Stimulated activated effector memory CD8-positive, alpha-beta T cell treated with anti-CD3 and anti-CD28 coated beads, Interleukin-12 subunit alpha, Interleukin-12 subunit beta, amount 100 ng/mL, for 72 hours (primary cell): ENCODE results near the gene VSIG2.
"Not testable (repeated sequence)": the region's sequence is repeated elsewhere in the genome, so short reads cannot be mapped to it uniquely, and the experiment has no call there.

ENCODE experiments used
- ATAC-seq: fragments of 150-1000 bp; cut with Tn5 transposase; 2 replicates; pipeline ENCODE4 v1.10.0; 2021
- DNase-seq, 2 donors: peaks; one replicate each; pipeline ENCODE4 v3.0.0; 2021 to 2022; ENCODE audit warnings: low spot score in 2 of 2
- H3K27ac Mint-ChIP-seq: one replicate; pipeline ENCODE4 v1.8.0; 2022; ENCODE audit warnings: mild to moderate bottlenecking, mixed read lengths
- H3K36me3 Mint-ChIP-seq: one replicate; pipeline ENCODE4 v1.8.0; 2022; ENCODE audit warnings: mild to moderate bottlenecking, mixed read lengths
- H3K4me1 Mint-ChIP-seq: one replicate; pipeline ENCODE4 v1.8.0; 2022; ENCODE audit warnings: mixed read lengths
- H3K4me3 Mint-ChIP-seq: one replicate; pipeline ENCODE4 v1.8.0; 2022; ENCODE audit warnings: mild to moderate bottlenecking, mixed read lengths
- H3K9me3 Mint-ChIP-seq: one replicate; pipeline ENCODE4 v1.8.0; 2022; ENCODE audit warnings: mixed read lengths

The VSIG2 gene

DNA sequence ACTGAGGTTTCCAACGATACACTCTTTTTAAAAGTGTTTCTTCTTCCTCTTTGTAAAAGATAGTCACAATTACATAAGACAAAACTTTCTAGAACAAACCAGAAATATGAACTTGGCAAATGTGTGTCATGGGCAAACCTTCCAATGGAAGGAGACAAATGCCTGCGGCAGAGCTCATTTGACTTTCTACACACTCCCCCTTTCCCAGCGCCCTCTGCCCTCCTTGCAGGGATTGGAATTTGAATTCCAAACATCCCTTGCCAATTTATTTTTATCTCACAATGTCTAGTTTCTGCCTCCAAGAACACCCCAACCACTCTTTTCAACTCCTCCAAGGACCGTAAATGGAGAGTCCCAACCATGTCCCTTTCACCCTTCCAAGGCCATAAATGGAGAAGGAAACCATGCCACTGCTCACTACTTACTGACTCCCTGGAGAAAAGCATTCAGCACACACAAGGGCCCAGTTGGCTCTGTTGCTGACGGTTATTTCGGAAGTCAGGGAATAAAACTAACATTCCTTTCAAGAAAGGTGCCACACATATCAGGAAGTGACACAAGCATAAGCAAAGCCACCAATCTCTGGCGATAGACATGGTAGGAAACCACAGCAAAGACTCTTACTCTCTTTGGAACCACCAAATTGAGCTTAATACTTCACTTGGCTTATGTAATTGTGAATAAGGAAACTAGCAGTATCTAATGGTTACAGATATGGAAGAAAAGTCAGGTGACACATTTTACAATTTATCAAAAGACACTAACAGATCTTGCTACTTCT, 25.0 kb upstream of the VSIG2 start:
- Mint-ChIP-seq H3K4me3 (no peak overlapping the region), H3K9me3 (no peaks in the 10 kb centered on the region), H3K4me1 (peaks cover 18% of the 10 kb centered on the region), H3K27ac (no peak overlapping the region), H3K36me3 (peaks cover 27% of the 10 kb centered on the region)
- ATAC-seq = no peak
- DNase-seq = no peak

- not testable (repeated sequence) for H3K4me3 Mint-ChIP-seq, H3K27ac Mint-ChIP-seq, ATAC-seq, H3K4me1 Mint-ChIP-seq, H3K9me3 Mint-ChIP-seq, DNase-seq
- H3K36me3 Mint-ChIP-seq = peaks cover 61% of the 10 kb centered on the region
Measured at GRCh38 chr11:124770959-124771358, 18.9 kb upstream of the VSIG2 start.

GRCh38 chr11:124769806-124770774, 18.0 kb upstream of the VSIG2 start:
- ATAC-seq = no peak
- Mint-ChIP-seq H3K27ac (no peak overlapping the region), H3K4me1 (no peaks in the 10 kb centered on the region), H3K36me3 (peaks cover 67% of the 10 kb centered on the region), H3K9me3 (no peaks in the 10 kb centered on the region), H3K4me3 (no peak overlapping the region)
- no peak for DNase-seq

DNA sequence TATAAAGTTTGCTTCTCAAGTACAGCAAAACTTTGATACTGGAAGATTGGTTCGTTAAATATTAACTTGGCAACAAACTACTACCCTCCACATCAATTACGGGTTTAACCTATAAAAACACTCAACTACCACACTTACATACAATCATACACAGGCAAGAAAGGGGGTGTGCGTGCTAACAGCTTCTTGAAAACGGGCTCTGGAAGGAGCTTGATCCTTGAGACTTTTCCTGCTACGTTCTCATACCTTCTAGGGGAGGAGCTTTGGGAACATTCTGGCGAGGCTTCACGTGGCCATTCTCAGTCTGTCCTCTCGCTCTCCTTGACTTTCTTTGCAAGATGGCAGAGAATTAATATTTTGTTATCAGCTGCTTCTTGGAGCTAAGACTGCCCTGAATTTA, 16.9 kb upstream of the VSIG2 start:
- H3K4me1 Mint-ChIP-seq = no peaks in the 10 kb centered on the region
- no peak overlapping the region for H3K4me3 Mint-ChIP-seq
- no peak for ATAC-seq
- no peak overlapping the region for H3K27ac Mint-ChIP-seq
- no peaks in the 10 kb centered on the region for H3K9me3 Mint-ChIP-seq
- H3K36me3 Mint-ChIP-seq = peaks cover 67% of the 10 kb centered on the region
- DNase-seq = no peak

GRCh38 chr11:124766156-124766555, 14.1 kb upstream of the VSIG2 start:
- Mint-ChIP-seq H3K27ac (no peak overlapping the region), H3K4me1 (peaks cover 12% of the 10 kb centered on the region), H3K36me3 (peaks cover 42% of the 10 kb centered on the region), H3K4me3 (no peak overlapping the region), H3K9me3 (no peaks in the 10 kb centered on the region)
- ATAC-seq (no peak), DNase-seq (no peak)

- Mint-ChIP-seq H3K27ac (peak overlapping the region; percentile 6), H3K36me3 (peaks cover 19% of the 10 kb centered on the region), H3K4me3 (peak overlapping the region; percentile 78), H3K4me1 (peaks cover 21% of the 10 kb centered on the region), H3K9me3 (no peaks in the 10 kb centered on the region)
- DNase-seq = peak; percentile 75 to 91
- peak; percentile 58 for ATAC-seq
Measured at GRCh38 chr11:124763156-124763947, 11.3 kb upstream of the VSIG2 start.

GRCh38 chr11:124762624-124763155, 10.6 kb upstream of the VSIG2 start:
- Mint-ChIP-seq H3K27ac (peak overlapping the region; percentile 6), H3K4me1 (peaks cover 25% of the 10 kb centered on the region), H3K4me3 (peak overlapping the region; percentile 78), H3K36me3 (peaks cover 16% of the 10 kb centered on the region), H3K9me3 (no peaks in the 10 kb centered on the region)
- ATAC-seq (peak; percentile 44), DNase-seq (peak in 1 of 2 donors; percentile 67)

DNA sequence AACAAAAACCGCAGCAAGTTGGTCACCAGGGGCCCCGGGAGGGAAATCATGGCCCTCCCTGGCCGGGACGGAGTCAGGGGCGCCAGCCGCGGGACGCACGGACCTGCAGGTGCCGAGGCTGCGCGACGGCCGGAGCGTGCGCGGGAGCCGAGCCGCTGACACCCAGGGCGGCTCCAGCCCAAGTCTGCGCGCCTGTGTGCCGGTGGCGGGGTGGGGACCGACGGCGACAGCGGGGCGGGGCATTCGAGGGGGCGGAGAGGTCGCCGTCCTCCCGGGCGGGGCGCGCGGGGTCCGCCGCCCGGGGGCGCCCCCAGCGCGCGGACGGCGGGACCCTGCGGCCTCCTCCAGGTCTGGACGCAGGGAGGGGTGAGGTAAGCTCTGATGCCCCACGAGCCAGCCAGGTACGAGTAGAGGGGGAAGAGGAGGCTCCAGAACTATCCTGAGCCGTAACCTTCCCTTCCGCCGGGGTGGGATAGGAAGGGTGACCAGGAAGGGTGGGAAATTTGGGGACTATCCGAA, 10.1 kb upstream of the VSIG2 start, which contains the start of gene ESAM:
Gene ESAM (minus strand): TSS at position 186 of the 519 bp plus-strand sequence. CDS start 136 bp downstream, at position 50.
- peak; percentile 87 for ATAC-seq
- Mint-ChIP-seq H3K9me3 (no peaks in the 10 kb centered on the region), H3K36me3 (peaks cover 16% of the 10 kb centered on the region), H3K4me1 (peaks cover 25% of the 10 kb centered on the region), H3K27ac (peak within 1 kb of the TSS; percentile 6), H3K4me3 (peak within 1 kb of the TSS; percentile 78)
- peak; percentile 48 to 76 for DNase-seq

GRCh38 chr11:124761301-124762104, 9.4 kb upstream of the VSIG2 start:
- no peak for DNase-seq
- H3K27ac Mint-ChIP-seq = no peak overlapping the region
- no peaks in the 10 kb centered on the region for H3K9me3 Mint-ChIP-seq
- peak overlapping the region; percentile 78 for H3K4me3 Mint-ChIP-seq
- peaks cover 11% of the 10 kb centered on the region for H3K36me3 Mint-ChIP-seq
- peaks cover 25% of the 10 kb centered on the region for H3K4me1 Mint-ChIP-seq
- no peak for ATAC-seq

GRCh38 chr11:124760806-124761205, 8.8 kb upstream of the VSIG2 start:
- ATAC-seq = no peak
- DNase-seq = no peak
- Mint-ChIP-seq H3K9me3 (no peaks in the 10 kb centered on the region), H3K4me1 (peaks cover 25% of the 10 kb centered on the region), H3K4me3 (no peak overlapping the region), H3K27ac (no peak overlapping the region), H3K36me3 (peaks cover 4% of the 10 kb centered on the region)

GRCh38 chr11:124760205-124760652, 8.2 kb upstream of the VSIG2 start:
- Mint-ChIP-seq H3K4me3 (peak overlapping the region; percentile 17), H3K27ac (no peak overlapping the region)

DNA sequence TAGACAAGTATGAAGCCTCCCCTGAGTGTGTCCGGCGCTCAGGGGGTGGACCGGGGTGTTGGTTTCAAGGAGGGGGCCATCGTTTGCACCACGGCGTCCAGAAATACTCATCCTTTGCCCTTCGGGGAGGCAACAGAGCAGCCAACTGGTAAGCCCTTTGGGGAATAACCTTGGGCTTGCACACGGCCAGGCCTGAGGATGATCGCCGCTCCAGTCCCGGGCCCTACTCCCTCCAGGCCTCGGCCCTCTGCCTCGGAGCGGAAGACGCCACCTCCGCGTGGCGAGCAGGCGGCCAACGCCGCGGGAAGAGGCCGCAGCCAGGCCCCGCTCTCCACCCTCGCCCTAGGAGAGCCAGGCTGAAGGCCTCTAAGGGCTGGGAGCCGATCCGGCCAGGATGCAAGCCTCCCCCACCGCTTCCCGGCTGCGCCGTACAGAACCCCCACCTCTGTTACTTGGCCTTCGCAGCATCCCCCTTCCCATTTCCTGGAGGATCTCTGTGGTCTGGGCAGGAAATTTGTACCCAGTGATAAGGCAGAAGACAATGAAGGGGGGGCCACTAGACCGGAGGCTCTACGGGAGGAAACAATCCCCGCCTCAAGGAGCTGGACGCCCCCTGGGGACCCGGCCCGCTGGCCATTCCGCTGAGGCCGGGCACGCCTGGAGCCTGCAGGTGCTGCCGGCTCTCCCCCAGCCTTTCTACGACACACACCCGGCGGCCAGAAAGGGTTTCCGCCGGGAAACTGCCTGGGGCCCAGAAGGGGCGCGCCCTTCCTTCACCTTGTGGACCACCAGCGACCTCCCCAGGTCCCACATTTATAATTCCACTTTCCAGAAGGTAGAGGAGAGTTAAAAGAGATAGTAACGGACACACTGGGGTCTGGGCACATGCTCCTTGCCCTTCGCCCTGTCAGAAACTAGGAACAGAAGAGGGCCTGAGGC, 7.5 kb upstream of the VSIG2 start:
- Mint-ChIP-seq H3K4me1 (peaks cover 25% of the 10 kb centered on the region), H3K27ac (no peak overlapping the region), H3K9me3 (no peaks in the 10 kb centered on the region), H3K4me3 (peak overlapping the region; percentile 61), H3K36me3 (no peaks in the 10 kb centered on the region)
- ATAC-seq = no peak
- DNase-seq = no peak

More at GRCh38 chr11:124760205-124760652, 8.2 kb upstream of the VSIG2 start:
- H3K36me3 Mint-ChIP-seq = no peaks in the 10 kb centered on the region
- DNase-seq (no peak), ATAC-seq (no peak)
- peaks cover 25% of the 10 kb centered on the region for H3K4me1 Mint-ChIP-seq
- no peaks in the 10 kb centered on the region for H3K9me3 Mint-ChIP-seq
